HEK293T (cell line): ENCODE results near the gene MGAM2.

Experiments
- CTCF ChIA-PET: fragments of 350-600 bp; formaldehyde crosslinking; extraction: SDS; loops from one replicate; lab custom pipeline; 2021; ENCODE audit warnings: antibody characterized with exemption, inconsistent platforms; lab: Yijun Ruan, JAX
- POLR2A ChIA-PET: fragments of 350-600 bp; formaldehyde crosslinking; extraction: SDS; loops from one replicate; lab custom pipeline; 2020; ENCODE audit warnings: antibody characterized with exemption, inconsistent platforms; lab: Yijun Ruan, JAX
- DNase-seq: peaks from one replicate; pipeline ENCODE4 v3.0.0; 2012; ENCODE audit warnings: mixed read lengths; ENCODE audit errors: extremely low spot score
- ARNT ChIP-seq: fragments of 450-650 bp; IDR thresholded peaks from 2 replicates; pipeline ENCODE4 v1.6.1; 2017; ENCODE audit warnings: mild to moderate bottlenecking
- BHLHE40 ChIP-seq: fragments of 450-650 bp; IDR thresholded peaks from 2 replicates; pipeline ENCODE4 v1.6.1; 2016; ENCODE audit warnings: mild to moderate bottlenecking, moderate library complexity, borderline replicate concordance
- CTBP1 ChIP-seq: fragments of 450-650 bp; IDR thresholded peaks from 2 replicates; pipeline ENCODE4 v1.6.1; 2016; ENCODE audit warnings: borderline replicate concordance
- ELF4 ChIP-seq: fragments of 450-650 bp; IDR thresholded peaks from 2 replicates; pipeline ENCODE4 v1.6.1; 2017; ENCODE audit warnings: antibody characterized with exemption
- FOXA1 ChIP-seq: fragments of 450-650 bp; IDR thresholded peaks from 2 replicates; pipeline ENCODE4 v1.6.1; 2016; ENCODE audit warnings: mild to moderate bottlenecking
- FOXK2 ChIP-seq: fragments of 450-650 bp; IDR thresholded peaks from 2 replicates; pipeline ENCODE4 v1.6.1; 2016; ENCODE audit warnings: mild to moderate bottlenecking
- FOXM1 ChIP-seq: fragments of 450-650 bp; IDR thresholded peaks from 2 replicates; pipeline ENCODE4 v1.6.1; 2017; ENCODE audit warnings: mild to moderate bottlenecking, borderline replicate concordance
- HDGF ChIP-seq: fragments of 450-650 bp; IDR thresholded peaks from 2 replicates; pipeline ENCODE4 v1.6.1; 2017; ENCODE audit warnings: antibody characterized with exemption, borderline replicate concordance
- L3MBTL2 ChIP-seq: fragments of 450-650 bp; conservative IDR thresholded peaks from 2 replicates; pipeline ENCODE4 v1.6.1; 2016; ENCODE audit warnings: mild to moderate bottlenecking
- LEF1 ChIP-seq: fragments of 450-650 bp; IDR thresholded peaks from 2 replicates; pipeline ENCODE4 v1.6.1; 2017; ENCODE audit warnings: mild to moderate bottlenecking, borderline replicate concordance
- NFRKB ChIP-seq: fragments of 450-650 bp; IDR thresholded peaks from 2 replicates; pipeline ENCODE4 v1.6.1; 2016; ENCODE audit warnings: mild to moderate bottlenecking, moderate library complexity
- SP1 ChIP-seq: fragments of 450-650 bp; IDR thresholded peaks from 2 replicates; pipeline ENCODE4 v1.6.1; 2017
- SUZ12 ChIP-seq: fragments of 450-650 bp; IDR thresholded peaks from 2 replicates; pipeline ENCODE4 v1.6.1; 2016; ENCODE audit warnings: mild to moderate bottlenecking
- TARDBP ChIP-seq: fragments of 450-650 bp; IDR thresholded peaks from 2 replicates; pipeline ENCODE4 v1.6.1; 2016
- ZNF384 ChIP-seq: fragments of 450-650 bp; IDR thresholded peaks from 2 replicates; pipeline ENCODE4 v1.6.1; 2016
- TF ChIP-seq, protein P1 (sequence below): fragments of 450-650 bp; IDR thresholded peaks from 2 replicates; pipeline ENCODE4 v1.6.1; 2016

MGAM2 gene

DNA sequence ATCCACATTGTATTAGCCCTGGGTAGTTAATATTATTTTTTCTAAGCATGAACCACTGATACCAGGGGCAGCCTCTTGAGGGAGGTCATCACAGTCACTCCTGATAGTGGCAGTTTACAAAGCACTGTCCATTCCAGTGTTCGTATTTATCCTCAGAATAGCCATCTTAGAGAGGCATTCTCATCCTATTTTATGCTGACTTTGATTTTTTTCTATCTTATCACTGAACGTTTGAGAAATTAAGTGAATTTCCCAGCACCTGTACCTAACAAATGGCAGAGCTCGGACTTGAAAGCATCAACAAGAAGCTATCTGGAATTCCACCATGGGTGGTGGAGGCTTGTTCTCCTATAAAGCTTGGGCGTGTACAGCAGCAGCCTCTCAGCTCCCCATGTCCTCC lies 26.1 kb upstream of the MGAM2 start:
- TF ChIP-seq FOXM1 (no peak), HDGF (no peak), L3MBTL2 (no peak), FOXK2 (no peak), TARDBP (no peak), LEF1 (no peak), ZNF384 (no peak), ARNT (no peak), SUZ12 (no peak), NFRKB (no peak), ELF4 (no peak), FOXA1 (no peak), CTBP1 (no peak), SP1 (no peak), BHLHE40 (no peak)
- TF ChIP-seq, protein P1, sequence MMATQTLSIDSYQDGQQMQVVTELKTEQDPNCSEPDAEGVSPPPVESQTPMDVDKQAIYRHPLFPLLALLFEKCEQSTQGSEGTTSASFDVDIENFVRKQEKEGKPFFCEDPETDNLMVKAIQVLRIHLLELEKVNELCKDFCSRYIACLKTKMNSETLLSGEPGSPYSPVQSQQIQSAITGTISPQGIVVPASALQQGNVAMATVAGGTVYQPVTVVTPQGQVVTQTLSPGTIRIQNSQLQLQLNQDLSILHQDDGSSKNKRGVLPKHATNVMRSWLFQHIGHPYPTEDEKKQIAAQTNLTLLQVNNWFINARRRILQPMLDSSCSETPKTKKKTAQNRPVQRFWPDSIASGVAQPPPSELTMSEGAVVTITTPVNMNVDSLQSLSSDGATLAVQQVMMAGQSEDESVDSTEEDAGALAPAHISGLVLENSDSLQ, result no peak
- ChIA-PET POLR2A (no interaction called here), CTCF (no interaction called here)
- no peak for DNase-seq

DNA sequence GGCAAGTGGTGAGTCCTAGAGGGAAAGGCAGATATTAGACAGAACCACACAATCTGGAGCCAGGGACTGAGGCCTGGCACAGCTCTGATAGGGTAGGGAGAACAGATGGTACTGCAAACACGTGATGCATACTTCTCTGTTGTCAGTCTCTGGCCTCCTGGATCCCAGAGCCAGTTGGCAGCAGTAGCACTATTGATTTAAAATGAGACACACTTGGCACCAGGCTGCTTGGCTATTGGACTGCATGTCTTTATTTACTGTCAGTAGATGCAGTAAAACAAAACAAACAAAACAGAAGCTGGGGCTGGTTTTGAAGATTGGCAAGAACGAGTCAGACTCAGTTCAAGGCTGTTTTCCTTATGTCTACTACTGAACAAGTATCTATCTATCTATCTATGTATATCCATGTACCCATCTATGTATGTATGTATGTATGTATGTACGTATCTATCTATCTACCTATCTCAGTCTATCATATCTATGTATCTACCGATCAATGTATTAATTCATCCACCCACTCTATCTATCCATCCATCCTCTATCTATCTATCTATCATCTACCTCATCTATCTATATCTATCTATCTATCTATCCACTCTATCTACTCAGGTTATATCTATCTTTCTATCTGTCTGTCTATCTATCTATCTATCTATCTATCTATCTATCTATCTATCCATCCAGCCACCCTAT lies 23.4 kb upstream of the MGAM2 start:
- POLR2A ChIA-PET, result no interaction called here
- CTCF ChIA-PET, result no interaction called here
- no peak for DNase-seq
- TF ChIP-seq NFRKB (no peak), ZNF384 (no peak), SP1 (no peak), LEF1 (no peak), CTBP1 (no peak), FOXK2 (no peak), SUZ12 (no peak), FOXA1 (no peak), HDGF (no peak), L3MBTL2 (no peak)
- TF ChIP-seq, protein P1, result no peak

DNA sequence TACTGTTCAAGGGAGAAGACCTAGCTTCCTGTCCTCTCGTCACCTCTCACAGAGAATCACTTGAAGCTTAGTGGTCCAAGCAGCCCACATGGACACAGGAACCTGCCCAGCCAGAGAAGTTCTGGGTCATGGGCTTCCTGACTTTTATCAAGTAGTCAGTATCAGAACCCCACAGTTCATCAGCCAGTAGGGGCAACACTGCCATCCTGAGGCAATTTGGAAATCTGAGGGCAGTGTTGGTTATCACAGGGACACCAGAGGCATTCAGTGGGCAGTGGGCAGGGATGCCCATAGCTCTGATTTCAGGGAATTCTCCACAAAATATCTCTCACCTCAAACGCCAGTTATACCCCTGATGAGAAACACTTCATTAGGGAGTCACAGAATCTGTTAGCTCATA lies 22.5 kb upstream of the MGAM2 start:
- CTCF ChIA-PET, result no interaction called here
- POLR2A ChIA-PET, result no interaction called here
- TF ChIP-seq ZNF384, result no peak
- TF ChIP-seq LEF1, result no peak
- no peak for TF ChIP-seq L3MBTL2
- no peak for TF ChIP-seq FOXK2
- no peak for TF ChIP-seq NFRKB
- no peak for TF ChIP-seq FOXM1
- no peak for TF ChIP-seq ELF4
- TF ChIP-seq CTBP1, result no peak
- TF ChIP-seq FOXA1, result no peak
- no peak for TF ChIP-seq SP1
- no peak for TF ChIP-seq TARDBP
- no peak for TF ChIP-seq HDGF
- DNase-seq, result no peak

DNA sequence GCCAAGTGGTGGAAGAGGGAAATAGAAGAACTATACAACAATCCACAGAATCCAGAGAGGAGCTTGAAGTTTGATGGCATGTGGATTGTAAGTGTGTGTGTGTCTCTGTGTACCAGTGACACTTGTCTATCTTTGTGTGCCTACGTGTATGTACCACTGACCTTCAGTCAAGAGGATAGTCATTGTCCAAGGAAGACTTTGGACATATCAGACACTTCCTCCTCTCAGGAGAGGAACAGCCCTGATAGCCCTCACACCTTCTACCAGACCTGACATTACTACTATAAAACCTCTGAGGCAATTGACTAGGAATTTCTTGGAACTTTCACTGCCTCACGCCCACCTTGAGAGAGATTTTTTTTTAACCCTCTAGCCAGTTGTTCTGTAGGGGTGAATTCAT lies 19.6 kb upstream of the MGAM2 start:
- ChIA-PET CTCF (no interaction called here), POLR2A (no interaction called here)
- no peak for DNase-seq
- TF ChIP-seq CTBP1 (no peak), SP1 (no peak), NFRKB (no peak), ARNT (no peak), FOXA1 (no peak), FOXK2 (no peak), ELF4 (no peak), SUZ12 (no peak), TARDBP (no peak), L3MBTL2 (no peak), FOXM1 (no peak), HDGF (no peak), BHLHE40 (no peak)
- TF ChIP-seq, protein P1, result no peak

DNA sequence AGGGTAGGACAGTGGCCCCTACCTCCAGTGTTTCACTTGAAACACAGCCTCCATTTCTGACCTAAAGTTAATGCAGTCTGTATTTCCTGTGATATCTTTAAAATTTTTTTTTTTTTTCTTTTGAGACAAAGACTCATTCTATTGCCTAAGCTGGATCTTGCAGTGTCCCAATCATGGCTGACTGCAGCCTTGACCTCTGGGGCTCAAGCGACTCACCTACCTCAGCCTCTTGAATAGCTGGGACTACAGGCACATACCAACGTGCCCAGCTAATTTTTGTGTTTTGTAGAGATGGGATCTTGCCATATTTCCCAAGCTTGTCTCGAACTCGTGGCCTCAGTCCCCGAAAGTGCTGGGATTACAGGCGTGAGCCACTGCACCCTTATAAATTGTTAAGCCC lies 16.7 kb upstream of the MGAM2 start:
- ChIA-PET POLR2A (no interaction called here), CTCF (no interaction called here)
- DNase-seq, result no peak
- no peak for TF ChIP-seq ELF4
- TF ChIP-seq BHLHE40, result no peak
- TF ChIP-seq SUZ12, result no peak

DNA sequence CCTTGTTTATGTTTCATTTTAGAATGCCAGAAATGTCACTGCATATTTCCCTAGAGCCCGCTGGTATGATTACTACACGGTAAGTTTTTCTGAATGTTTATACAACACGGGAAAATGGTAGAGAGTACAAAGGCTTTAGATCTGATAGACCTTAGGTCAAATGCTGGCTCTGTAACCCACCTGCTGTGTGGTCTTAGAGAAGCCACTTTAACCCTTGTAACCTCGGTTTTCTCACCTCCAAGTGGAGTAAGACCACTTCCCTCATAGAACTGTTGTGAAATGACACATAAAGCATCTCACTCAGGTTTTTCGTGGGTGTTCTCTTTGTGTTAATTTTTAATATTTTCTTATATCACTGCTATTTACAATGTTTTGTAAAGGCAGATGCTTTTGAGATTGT lies 13.9 kb upstream of the MGAM2 start:
- TF ChIP-seq, protein P1, result no peak
- TF ChIP-seq SUZ12, result no peak
- ChIA-PET POLR2A (no interaction called here), CTCF (no interaction called here)
- no peak for DNase-seq
